Measurements from ENCODE around the gene NSMCE1. TPM values are rescaled to one million over a fixed set of nuclear protein-coding genes. Genes with fewer than 3 reads are reported as not detected.

NSMCE1 gene
- total RNA-seq, 1 experiment from 2014 or later = 45.7 TPM

DNA sequence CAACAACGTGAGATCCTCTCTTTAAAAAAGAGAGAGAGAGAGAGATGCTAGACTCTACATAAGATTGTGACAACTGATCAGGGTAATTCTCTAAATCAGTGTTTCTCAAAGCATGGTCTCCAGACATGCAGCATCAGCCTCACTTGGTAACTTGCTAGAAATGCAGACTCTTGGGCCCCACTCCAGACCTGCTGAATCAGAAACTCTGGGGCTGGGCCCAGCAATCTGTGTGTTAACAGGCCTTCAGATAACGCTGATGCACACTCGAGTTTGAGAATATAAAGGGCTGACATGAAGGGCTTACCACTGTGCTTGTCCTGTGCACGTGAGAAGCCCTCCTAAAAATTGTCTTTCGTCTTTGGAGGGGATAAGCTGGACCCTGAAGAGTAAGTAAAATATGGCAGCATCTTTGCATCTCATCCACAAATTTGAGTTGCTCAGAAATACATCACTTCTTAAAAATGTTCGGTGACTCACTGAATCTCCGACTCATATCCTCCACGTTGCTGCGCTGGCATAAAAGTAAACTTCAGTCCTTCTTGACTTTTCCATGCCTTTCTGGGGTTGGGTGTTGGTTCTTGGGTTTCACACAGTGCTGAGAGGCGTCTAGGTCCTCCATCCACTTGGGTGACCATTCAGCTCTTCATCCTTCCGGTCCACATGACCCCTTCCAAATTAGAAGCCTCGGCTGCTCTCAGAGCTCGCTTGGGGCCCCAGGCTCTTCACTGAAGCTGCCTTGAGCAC lies 91.4 kb downstream of the NSMCE1 start:
- intact Hi-C loops (cut with micrococcal nuclease; ENCODE audit: unreplicated experiment) = no loop called here

DNA sequence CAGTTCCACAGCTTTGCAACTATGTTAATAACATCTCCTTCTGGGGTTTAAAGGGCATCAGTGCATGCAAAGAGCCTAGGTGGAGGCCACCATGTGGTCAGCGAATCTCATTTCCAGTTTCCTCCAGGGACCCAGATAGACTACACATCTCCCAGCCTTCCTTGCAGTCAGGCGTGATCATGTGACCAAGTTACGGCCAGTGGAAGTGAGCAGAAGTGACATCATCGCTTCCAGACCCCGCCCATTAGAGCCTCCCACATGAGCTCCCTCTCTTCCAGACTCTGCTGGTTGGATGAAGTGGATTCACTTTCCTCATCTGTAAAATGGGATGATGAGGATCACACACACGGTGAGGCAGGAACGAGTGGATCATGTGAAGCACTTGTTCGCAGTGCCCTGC lies 92.7 kb downstream of the NSMCE1 start:
- intact Hi-C loops (cut with micrococcal nuclease; ENCODE audit: unreplicated experiment) = no loop called here
- ChIA-PET POLR2A (ENCODE audit: low non-redundant PET) (no interaction called here), CTCF (no interaction called here)
- Histone ChIP-seq H3K9me3 (ENCODE audit: low read depth, low read length, poor library complexity, severe bottlenecking) (no peaks in the 10 kb centered on the region), H3K27me3 (replicated peaks; ENCODE audit: insufficient read depth, low read depth, low read length, poor library complexity) (no peaks in the 10 kb centered on the region), H3K27ac (ENCODE audit: low read depth, low read length, poor library complexity, severe bottlenecking) (no peak overlapping the region), H3K4me1 (ENCODE audit: insufficient read depth, low read length, poor library complexity, severe bottlenecking) (no peaks in the 10 kb centered on the region), H3K4me3 (ENCODE audit: low read depth, low read length, poor library complexity, severe bottlenecking) (no peak overlapping the region), H3K36me3 (ENCODE audit: insufficient read depth, low read length, poor library complexity, severe bottlenecking) (no peaks in the 10 kb centered on the region)
- TF ChIP-seq, protein P1, sequence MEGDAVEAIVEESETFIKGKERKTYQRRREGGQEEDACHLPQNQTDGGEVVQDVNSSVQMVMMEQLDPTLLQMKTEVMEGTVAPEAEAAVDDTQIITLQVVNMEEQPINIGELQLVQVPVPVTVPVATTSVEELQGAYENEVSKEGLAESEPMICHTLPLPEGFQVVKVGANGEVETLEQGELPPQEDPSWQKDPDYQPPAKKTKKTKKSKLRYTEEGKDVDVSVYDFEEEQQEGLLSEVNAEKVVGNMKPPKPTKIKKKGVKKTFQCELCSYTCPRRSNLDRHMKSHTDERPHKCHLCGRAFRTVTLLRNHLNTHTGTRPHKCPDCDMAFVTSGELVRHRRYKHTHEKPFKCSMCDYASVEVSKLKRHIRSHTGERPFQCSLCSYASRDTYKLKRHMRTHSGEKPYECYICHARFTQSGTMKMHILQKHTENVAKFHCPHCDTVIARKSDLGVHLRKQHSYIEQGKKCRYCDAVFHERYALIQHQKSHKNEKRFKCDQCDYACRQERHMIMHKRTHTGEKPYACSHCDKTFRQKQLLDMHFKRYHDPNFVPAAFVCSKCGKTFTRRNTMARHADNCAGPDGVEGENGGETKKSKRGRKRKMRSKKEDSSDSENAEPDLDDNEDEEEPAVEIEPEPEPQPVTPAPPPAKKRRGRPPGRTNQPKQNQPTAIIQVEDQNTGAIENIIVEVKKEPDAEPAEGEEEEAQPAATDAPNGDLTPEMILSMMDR (conservative IDR thresholded peaks at IDR 0.05; ENCODE audit: low read depth, low read length) = no peak
- TF ChIP-seq EZH2 (IDR thresholded peaks at IDR 0.05; ENCODE audit: borderline replicate concordance, low read depth, low read length, poor library complexity, severe bottlenecking) = no peak
- no TSS peak for BruUV-seq (replicated peaks)
- DNase-seq (ENCODE audit: low spot score) = peak; percentile 28

More for the DNA sequence above, 91.4 kb downstream of the NSMCE1 start:
- POLR2A ChIA-PET (ENCODE audit: low non-redundant PET) = no interaction called here
- Histone ChIP-seq H3K27me3 (replicated peaks; ENCODE audit: insufficient read depth, low read depth, low read length, poor library complexity) (no peaks in the 10 kb centered on the region), H3K9me3 (ENCODE audit: low read depth, low read length, poor library complexity, severe bottlenecking) (no peaks in the 10 kb centered on the region), H3K36me3 (ENCODE audit: insufficient read depth, low read length, poor library complexity, severe bottlenecking) (no peaks in the 10 kb centered on the region), H3K4me1 (ENCODE audit: insufficient read depth, low read length, poor library complexity, severe bottlenecking) (no peaks in the 10 kb centered on the region), H3K27ac (ENCODE audit: low read depth, low read length, poor library complexity, severe bottlenecking) (no peak overlapping the region), H3K4me3 (ENCODE audit: low read depth, low read length, poor library complexity, severe bottlenecking) (no peak overlapping the region)
- no TSS peak for BruUV-seq (replicated peaks)
- TF ChIP-seq, protein P1 (conservative IDR thresholded peaks at IDR 0.05; ENCODE audit: low read depth, low read length) = no peak
- no peak for TF ChIP-seq EZH2 (IDR thresholded peaks at IDR 0.05; ENCODE audit: borderline replicate concordance, low read depth, low read length, poor library complexity, severe bottlenecking)
- CTCF ChIA-PET = no interaction called here
- DNase-seq (ENCODE audit: low spot score) = no peak

Other genes starting within 250 kb of the NSMCE1 start
- not detected in 2 replicates for gene C16orf82, start 201.8 kb downstream of the NSMCE1 start, total RNA-seq (2021)
- gene KDM8, start 65.2 kb downstream of the NSMCE1 start, total RNA-seq (2021) = 8.8 and 11.1 TPM in 2 replicates
- gene IL4R, start 45.2 kb upstream of the NSMCE1 start, total RNA-seq (2021) = 22.9 and 27.4 TPM in 2 replicates
- 0.19 and 0.39 TPM in 2 replicates for gene IL21R, start 133.4 kb upstream of the NSMCE1 start, total RNA-seq (2021)

All from A673 (cell line).